Measurements from ENCODE around the gene ZBTB7A. TPM values are rescaled to one million over a fixed set of nuclear protein-coding genes. Genes with fewer than 3 reads are reported as not detected.

ZBTB7A gene
- total RNA-seq, 6 donors from 2014 or later: 54.1 to 131 (median 72.6) TPM

DNA sequence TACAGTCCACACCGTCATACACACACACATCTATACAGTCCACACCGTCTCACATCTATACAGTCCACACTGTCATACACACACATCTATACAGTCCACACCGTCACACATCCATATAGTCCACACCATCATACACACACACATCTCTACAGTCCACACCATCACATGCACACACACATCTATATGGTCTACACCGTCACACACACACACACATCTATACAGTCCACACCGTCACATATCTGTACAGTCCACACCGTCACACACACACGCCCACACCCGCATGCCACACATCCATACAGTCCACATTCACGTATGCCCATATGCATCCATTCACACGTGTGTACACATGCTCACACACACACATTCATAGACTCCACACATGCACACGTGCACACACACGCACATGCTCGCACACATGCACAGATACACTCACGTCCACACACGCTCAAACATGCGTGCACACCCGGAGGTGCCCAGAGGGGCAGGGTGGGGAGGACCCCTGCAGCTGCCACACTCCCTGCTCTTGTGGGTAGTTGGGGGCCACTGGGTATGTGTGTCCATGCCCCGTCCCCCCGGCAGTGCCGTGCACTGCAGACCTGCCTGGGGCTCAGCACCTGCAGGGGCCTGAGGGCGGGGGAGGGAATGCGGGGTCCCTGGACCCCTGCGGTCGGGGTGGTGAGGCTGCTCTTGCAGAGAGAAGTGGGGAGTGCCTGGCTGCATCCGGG, 30.0 kb downstream of the ZBTB7A start:
- DNase-seq (peak in 1 of 2 donors; percentile 76), ATAC-seq (ENCODE audit: low FRiP score in 2 of 2) (no peak)
- WGBS, 2 donors: 94 to 97% methylated on average over 18 to 19 of the region's 25 CpGs
- peaks cover 0 to 13% (median 5%) of the 10 kb centered on the region in 4 donors for H3K4me1 ChIP-seq
- H3K9me3 ChIP-seq: no peaks in the 10 kb centered on the region
- no peaks in the 10 kb centered on the region for H3K27me3 ChIP-seq
- no peak for TF ChIP-seq POLR2AphosphoS5 (IDR thresholded peaks at IDR 0.05)
- TF ChIP-seq, protein P1, sequence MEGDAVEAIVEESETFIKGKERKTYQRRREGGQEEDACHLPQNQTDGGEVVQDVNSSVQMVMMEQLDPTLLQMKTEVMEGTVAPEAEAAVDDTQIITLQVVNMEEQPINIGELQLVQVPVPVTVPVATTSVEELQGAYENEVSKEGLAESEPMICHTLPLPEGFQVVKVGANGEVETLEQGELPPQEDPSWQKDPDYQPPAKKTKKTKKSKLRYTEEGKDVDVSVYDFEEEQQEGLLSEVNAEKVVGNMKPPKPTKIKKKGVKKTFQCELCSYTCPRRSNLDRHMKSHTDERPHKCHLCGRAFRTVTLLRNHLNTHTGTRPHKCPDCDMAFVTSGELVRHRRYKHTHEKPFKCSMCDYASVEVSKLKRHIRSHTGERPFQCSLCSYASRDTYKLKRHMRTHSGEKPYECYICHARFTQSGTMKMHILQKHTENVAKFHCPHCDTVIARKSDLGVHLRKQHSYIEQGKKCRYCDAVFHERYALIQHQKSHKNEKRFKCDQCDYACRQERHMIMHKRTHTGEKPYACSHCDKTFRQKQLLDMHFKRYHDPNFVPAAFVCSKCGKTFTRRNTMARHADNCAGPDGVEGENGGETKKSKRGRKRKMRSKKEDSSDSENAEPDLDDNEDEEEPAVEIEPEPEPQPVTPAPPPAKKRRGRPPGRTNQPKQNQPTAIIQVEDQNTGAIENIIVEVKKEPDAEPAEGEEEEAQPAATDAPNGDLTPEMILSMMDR (IDR thresholded peaks at IDR 0.05): no peak
- no peak for TF ChIP-seq POLR2A (IDR thresholded peaks at IDR 0.05)
- no peak for TF ChIP-seq EP300 (IDR thresholded peaks at IDR 0.05)
- H3K36me3 ChIP-seq: peaks cover 6 to 78% (median 55%) of the 10 kb centered on the region in 4 donors
- H3K4me3 ChIP-seq: no peak overlapping the region
- H3K27ac ChIP-seq: no peak overlapping the region

DNA sequence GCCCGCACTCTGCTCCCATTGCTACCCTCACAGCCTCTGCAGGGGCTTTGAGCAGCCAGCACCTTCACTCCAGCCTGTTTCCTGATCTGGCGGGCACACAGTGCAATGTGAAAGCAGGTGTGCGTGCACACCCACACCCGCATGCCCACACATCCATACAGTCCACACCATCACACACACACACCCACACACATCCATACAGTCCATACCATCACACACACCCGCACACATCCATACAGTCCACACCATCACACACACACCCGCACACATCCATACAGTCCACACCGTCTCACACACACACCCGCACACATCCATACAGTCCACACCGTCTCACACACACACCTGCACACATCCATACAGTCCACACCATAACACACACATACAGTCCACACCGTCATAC, 31.1 kb downstream of the ZBTB7A start:
- TF ChIP-seq POLR2AphosphoS5 (IDR thresholded peaks at IDR 0.05): no peak
- TF ChIP-seq POLR2A (IDR thresholded peaks at IDR 0.05): no peak
- TF ChIP-seq, protein P1 (IDR thresholded peaks at IDR 0.05): no peak
- TF ChIP-seq EP300 (IDR thresholded peaks at IDR 0.05): no peak
- H3K4me1 ChIP-seq: peaks cover 0 to 13% (median 5%) of the 10 kb centered on the region in 4 donors
- H3K9me3 ChIP-seq: no peaks in the 10 kb centered on the region
- DNase-seq (no peak), ATAC-seq (ENCODE audit: low FRiP score in 2 of 2) (peak in 1 of 2 donors; percentile 58)
- no peak overlapping the region for H3K4me3 ChIP-seq
- no peak overlapping the region for H3K27ac ChIP-seq
- H3K36me3 ChIP-seq: peaks cover 6 to 83% (median 55%) of the 10 kb centered on the region in 4 donors
- H3K27me3 ChIP-seq: no peaks in the 10 kb centered on the region
- WGBS, 2 donors: 83 to 89% methylated on average over 9 to 10 of the region's 10 CpGs

DNA sequence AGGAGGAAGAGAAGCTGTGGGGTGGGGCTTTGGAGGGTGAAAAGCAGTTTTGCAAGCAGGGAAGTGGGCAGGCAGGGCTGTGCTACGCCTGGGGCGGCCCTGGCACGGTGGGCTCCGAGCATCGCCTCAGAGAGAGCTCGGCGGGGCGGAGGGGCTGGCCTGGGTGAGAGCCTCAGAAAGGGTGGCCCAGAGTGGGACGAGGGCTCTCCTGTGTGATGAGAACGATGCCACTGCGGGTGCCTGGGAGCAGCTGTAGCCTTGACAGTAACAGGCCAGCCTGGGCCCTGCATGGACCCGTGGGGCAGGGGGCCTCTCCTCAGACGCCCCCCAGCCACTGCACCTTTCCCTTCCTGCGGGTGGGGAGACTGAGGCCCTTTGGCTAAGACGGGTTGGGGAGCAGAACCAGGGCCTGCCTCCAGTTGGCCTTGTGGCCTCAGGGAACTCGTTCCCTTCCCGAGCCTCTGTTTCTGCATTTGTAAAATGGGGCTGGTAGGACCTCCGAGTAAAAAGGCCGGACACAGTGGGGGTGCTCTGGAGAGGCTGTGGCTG, 31.6 kb downstream of the ZBTB7A start:
- Histone ChIP-seq H3K9me3 (no peaks in the 10 kb centered on the region), H3K27ac (no peak overlapping the region), H3K4me3 (no peak overlapping the region), H3K4me1 (peaks cover 0 to 13% (median 5%) of the 10 kb centered on the region in 4 donors), H3K36me3 (peaks cover 6 to 88% (median 55%) of the 10 kb centered on the region in 4 donors), H3K27me3 (no peaks in the 10 kb centered on the region)
- DNase-seq (peak in 1 of 2 donors; percentile 67), ATAC-seq (ENCODE audit: low FRiP score in 2 of 2) (peak in 1 of 2 donors; percentile 2)
- WGBS, 2 donors: 87 to 91% methylated on average over 9 to 19 of the region's 19 CpGs
- TF ChIP-seq, protein P1 (IDR thresholded peaks at IDR 0.05): no peak
- TF ChIP-seq POLR2AphosphoS5 (IDR thresholded peaks at IDR 0.05) (no peak), POLR2A (IDR thresholded peaks at IDR 0.05) (no peak), EP300 (IDR thresholded peaks at IDR 0.05) (no peak)

DNA sequence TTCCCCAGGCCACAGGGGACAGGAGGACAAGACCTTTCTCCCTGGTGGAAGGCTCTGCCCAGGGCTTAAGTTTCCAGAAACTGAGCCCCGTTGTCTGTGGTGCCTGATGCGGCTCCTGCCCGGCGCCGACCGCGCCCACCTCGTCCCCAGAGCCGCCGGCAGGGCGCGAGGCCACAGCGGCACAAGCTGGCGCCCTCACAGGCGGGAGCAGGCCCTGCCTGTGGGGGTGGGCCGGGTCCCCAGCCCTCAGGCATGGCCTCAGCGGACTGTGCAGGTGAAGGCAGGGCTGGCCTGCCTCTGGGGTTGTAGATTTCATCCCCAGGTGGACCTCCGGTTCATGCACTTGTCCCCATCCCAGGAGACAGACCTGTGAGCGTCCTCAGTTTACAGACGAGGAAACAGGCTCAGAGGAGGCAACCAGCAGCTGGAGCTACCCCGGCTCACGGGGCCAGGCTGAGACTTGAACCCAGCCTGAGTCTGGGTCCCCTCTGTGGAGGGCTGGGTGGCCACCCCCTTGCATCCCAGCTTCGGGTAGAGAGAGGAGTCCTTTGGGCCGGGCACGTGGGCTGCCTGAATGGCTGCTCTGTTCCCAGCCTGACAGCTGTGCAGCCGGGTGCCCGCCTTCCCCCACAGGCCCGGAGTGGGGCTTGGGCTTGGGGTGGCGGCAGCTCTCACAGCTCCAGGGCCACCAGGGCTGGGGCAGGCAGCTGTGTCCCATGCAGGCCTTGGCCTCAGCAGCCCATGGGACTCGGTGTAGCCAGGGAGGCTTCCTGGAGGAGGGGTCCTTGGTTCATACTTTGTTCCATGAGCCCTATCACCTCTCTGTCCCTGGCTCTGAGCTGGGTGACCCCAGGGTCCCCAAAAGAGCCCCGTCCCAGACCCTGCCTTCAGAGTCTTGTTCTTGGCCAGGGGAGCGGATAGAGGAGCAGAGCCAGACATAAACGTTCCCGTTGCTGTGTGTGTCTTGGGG, 32.4 kb downstream of the ZBTB7A start:
- ATAC-seq (ENCODE audit: low FRiP score in 2 of 2): no peak
- H3K4me3 ChIP-seq: no peak overlapping the region
- 50 to 83% methylated on average over 4 to 8 of the region's 34 CpGs for WGBS, 2 donors
- H3K27me3 ChIP-seq: no peaks in the 10 kb centered on the region
- DNase-seq: peak in 1 of 2 donors; percentile 66
- H3K27ac ChIP-seq: no peak overlapping the region
- TF ChIP-seq POLR2A (IDR thresholded peaks at IDR 0.05) (no peak), POLR2AphosphoS5 (IDR thresholded peaks at IDR 0.05) (no peak), EP300 (IDR thresholded peaks at IDR 0.05) (no peak)
- TF ChIP-seq, protein P1 (IDR thresholded peaks at IDR 0.05): no peak
- H3K36me3 ChIP-seq: peaks cover 6 to 96% (median 58%) of the 10 kb centered on the region in 4 donors
- H3K4me1 ChIP-seq: peaks cover 0 to 11% (median 3%) of the 10 kb centered on the region in 4 donors
- no peaks in the 10 kb centered on the region for H3K9me3 ChIP-seq

Data from upper lobe of left lung (tissue), 6 donors.